Measurements from ENCODE around the gene PTPN4.
A peak's percentile ranks its signal among the peaks of the same experiment; 100 is the strongest.
"Not testable (repeated sequence)": the region's sequence is repeated elsewhere in the genome, so short reads cannot be mapped to it uniquely, and the experiment has no call there.

The PTPN4 gene

DNA sequence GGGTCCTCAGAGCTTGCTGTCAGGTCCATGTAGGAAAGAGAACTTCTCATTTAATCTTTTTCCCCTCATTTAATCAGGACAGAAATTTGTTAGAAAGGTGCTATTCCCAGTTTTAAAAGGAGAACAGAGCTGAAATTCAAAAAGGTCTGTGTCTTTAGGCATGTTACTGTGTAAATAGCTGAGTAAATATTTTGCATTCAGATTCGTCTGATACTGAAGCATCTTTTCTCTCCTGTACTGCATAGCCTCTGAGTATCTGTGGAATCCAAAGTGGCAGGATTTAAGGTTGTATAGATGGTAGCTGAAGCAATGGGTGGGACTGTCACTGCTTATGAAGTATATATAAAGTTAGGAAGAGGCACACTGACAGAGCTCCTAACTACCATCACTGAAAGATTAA lies 9.0 kb downstream of the PTPN4 start:
- DNase-seq, result no peak

DNA sequence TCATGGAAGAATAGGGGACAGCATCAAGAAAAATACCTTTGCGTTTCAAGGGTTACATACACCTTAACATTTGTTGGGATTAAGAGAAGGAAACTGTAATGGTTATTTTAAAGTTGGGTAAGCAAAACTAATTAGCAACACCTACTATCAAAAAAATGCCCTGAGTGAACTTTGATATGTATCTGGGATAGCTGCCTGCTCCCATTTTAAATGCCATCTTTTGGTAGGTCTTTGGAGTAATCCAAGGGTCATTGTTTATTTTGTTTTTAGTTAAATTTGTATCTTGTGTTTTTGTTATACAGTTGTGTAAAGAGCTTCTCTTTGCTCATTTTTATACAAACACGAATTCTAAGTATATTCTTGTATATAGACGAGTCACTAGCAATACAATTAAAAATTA lies 9.9 kb downstream of the PTPN4 start:
- DNase-seq, result no peak

DNA sequence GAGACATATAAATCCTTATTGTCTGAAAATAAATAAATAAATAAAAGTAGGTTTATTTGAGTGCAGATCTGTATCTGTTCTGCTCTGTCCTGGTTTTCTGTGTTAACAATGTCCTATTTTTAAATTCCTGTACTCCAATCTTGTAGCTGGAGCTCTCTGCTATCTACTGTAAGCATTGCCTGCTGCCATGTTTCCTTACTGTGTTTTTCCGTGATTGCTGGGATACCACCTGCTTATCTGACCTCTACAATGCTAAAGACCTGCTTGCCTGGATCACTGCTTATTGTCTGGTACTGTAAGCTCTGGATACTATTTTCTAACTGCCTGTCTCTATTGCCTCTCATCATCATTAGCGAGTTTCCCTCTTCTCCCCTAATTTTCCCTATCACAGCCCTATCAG lies 11.6 kb downstream of the PTPN4 start:
- DNase-seq, result no peak

DNA sequence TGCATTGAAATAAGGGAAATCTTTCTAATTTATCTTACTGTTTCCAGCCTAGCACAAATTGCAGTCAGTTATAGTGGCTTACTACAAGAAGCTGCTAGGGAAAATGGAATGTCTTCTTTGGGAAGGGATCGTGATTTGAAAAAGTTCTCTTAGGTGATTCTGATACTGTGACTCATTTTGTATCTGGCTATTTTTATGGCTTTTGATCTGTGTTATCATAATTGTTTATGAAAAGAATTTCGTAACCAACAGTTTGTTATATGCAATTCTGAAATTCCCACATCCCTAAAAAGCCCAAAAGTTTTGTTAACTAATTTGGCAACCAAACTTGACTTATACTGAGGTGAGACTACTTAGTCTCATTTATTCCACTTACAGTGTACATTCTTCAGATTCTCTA lies 12.4 kb downstream of the PTPN4 start:
- no peak for DNase-seq

DNA sequence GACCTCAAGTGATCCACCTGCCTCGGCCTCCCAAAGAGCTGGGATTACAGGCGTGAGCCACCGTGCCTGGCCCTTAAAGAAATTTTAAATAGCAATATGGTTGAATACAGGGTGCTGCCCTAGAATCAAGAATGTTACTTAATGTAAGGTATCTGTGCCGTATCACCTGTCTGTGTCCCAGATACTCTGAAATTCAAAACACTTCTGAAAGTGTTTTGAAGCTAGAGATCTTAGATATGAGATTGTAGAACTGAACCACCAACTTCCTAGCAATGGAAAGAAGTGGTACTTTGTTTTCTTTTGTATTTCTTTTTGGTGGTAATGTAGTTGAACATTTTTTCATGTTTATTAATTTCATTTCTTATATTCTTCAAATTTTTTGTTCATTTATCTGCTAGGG lies 13.0 kb downstream of the PTPN4 start:
- DNase-seq, result no peak

DNA sequence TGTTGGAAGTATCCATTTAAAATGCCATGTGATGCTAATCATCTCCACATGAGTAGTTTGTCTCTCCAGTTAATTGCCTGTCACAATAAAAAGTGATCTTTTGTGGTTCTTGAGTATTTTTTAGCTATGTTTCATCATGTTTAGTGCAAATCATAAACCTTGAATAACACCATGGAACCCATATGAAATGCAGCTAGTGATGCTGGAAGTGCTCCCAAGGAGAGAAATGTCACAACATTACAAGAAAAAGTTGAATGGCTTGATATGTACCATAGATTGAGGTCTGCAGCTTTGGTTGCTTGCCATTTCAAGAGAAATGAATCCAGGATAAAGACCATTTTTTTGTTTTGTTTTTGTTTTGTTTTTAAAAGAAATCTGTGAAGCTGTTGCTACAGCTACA lies 14.3 kb downstream of the PTPN4 start:
- no peak for DNase-seq

DNA sequence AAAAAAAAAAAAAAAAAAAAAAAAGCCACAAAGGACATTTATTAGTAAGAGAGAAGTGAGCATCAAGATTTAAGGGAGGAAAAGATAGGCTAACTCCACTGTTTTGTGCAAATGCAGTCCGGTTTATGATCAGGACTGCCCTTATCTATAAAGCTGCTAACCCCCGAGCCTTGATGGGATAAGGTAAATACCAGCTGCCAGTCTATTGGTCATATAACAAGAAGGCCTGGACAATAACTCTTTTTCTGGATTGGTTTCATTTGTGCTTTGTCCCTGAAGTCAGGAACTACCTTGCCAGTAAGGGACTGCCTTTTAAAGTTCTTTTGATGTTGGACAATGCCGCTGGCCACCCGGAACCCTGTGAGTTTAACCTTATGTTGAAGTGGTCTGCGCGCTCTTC lies 15.4 kb downstream of the PTPN4 start:
- no peak for DNase-seq

DNA sequence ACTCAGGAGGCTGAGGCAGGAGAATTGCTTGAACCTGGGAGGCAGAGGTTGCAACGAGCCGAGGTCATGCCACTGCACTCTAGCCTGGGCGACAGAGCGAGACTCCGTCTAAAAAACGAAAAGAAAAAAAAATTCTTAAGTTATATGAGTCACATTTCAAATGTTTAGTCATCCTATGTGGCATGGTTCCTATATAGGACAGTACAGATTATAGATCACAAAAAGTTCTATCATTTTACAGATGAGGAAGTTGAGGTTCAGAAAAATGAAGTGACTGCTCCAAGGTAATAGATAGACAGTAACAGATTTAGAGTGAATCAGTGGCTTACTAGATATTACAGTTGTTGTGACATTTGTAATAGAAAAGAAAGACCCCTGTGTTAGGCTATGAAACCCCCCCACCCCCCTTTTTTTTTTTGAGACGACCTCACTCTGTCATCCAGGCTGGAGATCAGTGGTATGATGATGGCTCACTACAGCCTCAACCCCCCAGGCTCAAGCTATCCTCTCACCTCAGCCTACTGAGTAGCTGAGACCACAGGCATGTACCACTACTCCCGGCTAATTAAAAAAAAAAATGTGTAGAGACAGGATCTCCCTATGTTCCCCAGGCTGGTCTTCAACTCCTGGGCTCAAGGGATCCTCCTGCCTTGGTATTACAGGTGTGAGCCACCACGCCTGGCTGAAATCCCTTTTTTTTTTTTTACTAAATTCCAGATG lies 22.7 kb downstream of the PTPN4 start:
- peak; percentile 58 for DNase-seq

DNA sequence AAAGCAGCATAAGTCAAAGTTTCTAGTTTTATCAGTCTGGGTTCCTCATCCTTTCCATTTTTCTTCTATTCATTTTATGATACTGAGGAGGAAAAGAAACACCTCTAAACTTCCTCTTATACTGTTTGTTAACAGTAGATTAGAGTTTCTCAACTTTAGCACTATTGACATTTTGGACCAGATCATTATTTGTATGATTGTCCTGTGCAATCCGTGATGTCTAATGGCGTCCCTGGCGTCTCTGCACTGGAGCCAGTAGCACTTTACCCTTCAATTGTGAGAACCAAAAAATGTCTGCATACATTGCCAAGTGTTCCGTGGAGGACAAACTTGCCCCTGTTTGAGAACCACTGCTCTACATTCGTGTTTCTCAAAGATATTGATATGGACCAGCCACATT lies 25.2 kb downstream of the PTPN4 start:
- DNase-seq, result no peak

DNA sequence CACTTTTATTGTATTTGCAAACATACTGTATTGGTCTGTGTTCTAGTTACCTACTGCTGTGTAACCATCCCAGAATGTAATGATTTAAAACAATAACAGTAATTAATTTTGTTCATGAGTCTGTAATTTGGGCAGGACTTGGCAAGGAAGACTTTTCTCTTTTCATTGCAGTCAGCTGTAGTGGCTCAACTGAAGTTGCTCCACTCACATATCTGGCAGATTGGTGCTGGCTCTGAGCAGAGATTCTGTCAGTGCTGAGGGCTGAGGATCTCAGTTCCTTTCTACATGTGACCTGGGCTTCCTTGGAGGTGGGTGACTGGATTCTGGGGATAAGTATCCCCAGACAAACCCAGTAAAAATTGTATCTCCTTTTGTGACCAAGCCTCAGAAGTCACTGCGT lies 26.6 kb downstream of the PTPN4 start:
- no peak for DNase-seq

DNA sequence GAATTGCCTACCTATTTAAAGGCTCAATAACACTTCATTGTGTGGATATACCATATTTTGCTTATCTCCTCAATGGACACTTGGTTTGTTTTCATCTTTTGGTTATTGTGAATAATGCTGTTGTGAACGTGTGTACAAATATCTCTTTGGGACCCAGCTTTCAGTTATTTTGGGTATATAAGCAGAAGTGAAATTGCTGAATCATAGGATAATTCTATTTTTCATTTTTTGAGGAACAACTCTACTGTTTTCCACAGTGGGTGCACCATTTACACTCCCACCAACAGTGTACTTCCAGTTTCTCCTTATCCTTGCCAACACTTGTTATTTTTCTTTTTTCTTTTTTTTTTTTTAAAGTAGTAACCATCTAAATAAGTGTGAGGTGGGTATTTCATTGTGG lies 29.0 kb downstream of the PTPN4 start:
- no peak for DNase-seq

DNA sequence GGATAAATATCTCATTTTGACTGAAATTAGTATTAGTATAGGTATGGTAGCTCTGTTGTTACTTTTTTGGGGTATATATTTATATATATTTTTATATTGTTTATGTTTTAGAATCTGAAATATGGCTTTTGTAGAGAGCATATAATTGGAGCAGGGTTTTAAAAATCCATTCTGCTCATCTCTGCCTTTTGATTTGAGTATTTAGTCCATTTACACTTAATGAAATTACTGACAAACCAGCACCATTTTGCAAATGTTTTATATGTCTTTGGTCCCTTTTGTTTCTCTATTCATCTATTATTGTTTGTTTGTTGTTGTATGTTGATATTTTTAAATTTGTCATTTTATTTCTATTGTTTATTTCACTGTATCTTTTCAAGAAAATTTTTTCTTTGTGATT lies 30.7 kb downstream of the PTPN4 start:
- no peak for DNase-seq

DNA sequence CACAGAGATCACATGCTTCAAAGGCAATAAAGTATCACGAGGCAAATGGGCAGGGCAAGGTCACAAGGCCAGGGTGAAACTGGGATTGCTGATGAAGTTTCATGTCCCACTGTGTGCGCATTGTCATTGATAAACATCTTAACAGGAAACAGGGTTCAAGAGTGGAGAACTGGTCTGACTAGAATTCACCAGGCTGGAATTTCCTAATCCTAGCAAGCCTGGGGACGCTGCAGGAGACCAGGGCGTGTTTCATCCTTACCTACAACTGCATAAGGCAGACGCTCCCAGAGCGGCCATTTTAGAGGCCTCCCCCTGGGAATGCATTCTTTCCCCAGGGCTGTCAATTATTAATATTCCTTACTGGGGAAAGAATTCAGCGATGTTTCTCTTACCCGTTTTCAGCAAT lies 33.2 kb downstream of the PTPN4 start:
- DNase-seq, result no peak

DNA sequence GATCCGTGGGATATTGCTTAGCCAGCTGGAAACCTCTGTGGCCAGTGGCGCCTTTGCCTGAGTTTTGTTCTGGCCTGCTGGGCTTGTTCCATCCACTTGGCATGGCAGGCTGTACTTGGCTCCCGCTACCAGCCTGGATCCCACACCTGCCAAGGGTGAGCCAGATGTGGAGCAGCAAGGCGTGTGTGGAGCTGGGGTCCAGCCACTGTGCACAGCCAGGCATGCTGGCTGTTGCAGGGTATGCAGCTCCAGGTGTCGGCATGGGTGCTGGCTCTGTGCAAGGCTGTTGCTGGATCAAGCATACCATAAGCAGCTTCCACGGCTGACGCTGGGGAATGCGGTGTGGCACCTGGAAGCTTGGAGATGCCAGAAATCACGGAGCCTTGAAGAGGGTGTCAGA lies 34.5 kb downstream of the PTPN4 start:
- no peak for DNase-seq

DNA sequence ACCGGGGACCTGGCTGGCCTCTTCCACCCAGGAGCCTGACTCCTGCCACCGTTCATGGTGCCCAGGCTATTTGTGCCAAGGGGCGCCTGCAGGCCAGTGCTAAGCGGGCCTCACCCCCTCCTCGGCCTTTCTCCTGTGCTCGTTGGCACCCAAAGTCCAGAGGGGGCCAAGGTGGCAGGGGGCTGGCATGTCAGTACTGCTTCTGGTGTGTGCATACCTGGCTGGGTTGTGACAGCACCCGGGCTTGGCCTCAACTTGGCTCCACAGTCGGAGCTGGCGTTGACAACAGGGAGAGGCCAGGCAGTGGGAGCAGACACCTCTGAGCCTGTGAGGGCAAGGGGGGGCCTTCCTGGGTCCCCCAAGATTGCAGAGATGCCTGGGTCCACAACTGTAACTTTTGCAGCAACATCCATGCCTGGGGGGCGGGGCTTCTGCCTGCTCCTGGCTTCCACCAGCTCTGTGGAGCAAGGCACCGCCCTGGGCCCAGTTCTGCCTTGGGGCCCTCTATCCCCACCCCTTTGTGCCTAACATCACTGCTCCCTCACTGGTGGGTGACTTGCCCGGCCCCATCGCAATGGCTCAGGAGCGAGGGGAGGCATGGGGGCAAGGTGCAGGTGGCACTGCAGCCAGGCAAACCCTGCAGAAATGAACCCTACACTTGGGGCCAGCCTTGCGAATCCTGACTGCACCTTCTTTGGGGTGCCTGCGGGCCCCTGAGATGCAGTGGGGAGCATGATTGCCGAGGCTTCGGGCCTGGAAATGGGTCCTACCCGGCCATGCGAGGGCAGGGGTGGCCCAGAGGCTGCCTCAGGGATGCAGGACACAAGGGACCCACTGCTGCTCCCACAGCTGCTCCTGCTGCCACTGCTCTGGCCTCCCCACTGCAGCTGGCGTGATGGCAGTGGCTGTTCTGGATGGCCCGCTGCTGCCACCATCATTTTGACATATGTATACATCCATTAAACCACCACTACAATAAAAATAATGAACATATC lies 35.9 kb downstream of the PTPN4 start:
- DNase-seq, result no peak

DNA sequence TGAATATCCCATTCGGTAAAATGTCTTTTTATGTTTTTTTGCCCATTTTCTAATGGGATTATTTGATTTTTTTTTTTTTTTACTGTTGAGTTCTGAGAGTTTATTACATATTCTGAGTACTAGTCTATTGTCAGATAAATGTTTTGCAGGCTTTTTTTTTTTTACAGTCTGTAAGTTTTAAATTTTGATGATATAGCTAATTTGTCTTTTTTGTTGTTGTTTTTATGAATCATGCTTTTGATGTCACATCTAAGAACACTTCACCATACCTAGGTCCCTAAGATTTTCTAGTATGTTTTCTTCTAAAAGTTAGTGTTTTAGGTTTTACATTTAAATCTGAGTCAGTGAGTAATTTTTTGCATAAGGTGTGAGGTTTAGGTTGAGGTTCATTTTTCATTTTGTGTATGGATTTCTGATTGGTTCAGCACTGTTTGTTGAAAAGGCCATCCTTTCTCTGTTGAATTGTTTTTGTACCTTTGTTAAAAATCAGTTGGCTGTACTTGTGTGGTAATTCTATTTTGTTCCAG lies 40.7 kb downstream of the PTPN4 start:
- DNase-seq, result no peak

DNA sequence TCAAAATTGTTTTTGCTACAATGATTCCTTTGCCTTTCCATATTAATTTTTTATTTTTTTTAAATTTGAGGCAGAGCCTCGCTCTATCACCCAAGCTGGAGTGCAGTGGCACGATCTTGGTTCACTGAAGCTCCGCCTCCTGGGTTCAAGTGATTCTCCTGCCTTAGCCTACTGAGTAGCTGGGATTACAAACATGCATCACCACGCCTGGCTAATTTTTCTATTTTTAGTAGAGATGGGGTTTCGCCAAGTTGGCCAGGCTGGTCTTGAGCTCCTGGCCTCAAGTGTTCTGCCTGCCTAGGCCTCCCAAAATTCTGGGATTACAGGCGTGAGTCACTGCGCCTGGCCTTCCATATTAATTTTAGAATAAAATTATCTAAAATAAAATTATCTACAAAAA lies 41.3 kb downstream of the PTPN4 start:
- DNase-seq, result no peak

DNA sequence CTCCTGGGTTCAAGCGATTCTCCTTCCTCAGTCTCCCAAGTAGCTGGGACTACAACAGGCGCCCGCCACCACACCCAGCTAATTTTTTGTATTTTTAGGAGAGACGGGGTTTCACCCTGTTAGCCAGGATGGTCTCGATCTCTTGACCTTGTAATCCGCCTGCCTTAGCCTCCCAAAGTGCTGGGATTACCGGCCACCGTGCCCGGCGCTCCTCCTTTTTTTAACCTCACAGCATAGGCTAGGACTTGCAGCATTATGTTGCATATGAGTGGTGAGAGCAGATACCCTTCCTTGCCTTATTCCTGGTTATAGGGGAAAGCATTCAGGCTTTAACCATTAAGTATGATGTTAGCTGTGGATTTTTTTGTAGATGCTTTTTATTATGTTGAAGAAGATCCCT lies 42.3 kb downstream of the PTPN4 start:
- DNase-seq, result not testable (repeated sequence)

DNA sequence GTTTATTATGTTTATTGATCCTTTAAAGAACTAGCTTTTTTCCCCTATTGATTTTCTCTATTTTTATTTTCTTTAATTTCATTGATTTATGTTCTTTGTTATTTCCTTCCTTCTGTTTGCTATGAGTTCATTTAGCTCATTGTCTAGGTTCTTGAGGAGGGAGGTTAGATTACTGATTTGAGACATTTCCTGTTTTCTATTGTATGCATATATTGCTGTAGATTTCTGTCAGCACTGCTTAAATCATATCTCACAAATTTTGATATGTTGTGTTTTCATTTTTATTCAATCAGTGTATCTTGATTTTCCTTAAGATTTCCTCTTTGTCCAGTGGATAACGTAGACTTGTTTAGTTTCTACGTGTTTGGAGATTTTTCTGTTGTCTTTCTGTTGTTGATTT lies 43.4 kb downstream of the PTPN4 start:
- no peak for DNase-seq

DNA sequence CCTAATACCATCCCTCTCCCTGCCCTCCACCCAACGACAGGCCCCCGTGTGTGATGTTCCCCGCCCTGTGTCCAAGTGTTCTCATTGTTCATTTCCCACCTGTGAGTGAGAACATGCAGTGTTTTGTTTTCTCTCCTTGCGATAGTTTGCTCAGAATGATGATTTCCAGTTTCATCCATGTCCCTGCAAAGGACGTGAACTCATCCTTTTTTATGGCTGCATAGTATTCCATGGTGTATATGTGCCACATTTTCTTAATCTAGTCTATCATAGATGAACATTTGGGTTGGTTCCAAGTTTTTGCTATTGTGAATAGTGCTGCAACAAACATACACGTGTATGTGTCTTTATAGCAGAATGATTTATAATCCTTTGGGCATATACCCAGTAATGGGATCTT lies 44.7 kb downstream of the PTPN4 start:
- not testable (repeated sequence) for DNase-seq

DNA sequence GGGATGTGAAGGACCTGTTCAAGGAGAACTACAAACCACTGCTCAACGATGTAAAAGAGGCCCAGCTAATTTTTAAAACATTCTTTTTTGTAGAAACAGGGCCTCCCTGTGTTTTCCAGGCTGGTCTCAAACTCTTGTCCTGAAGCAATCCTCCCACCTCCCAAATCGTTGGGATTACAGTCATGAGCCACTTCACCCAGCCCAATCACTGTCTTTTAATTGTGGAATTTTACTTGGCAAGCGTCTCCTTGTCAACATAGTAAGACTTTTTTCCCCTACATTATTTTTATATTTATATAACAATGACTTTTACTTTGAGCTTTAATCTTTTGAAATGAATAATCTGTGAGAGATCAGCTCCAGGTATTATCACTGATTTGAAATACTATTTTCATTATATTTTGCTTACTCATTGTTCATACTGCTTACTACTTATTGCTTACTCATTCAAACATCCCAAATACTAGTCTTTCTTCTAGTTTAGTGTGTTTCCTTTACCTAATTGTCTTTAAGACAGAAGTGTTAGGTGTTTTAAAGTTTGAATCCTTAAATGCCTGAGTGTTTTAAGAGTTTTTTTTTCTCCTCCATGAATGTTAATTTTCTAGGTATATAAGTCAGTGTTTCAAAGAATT lies 48.9 kb downstream of the PTPN4 start:
- peak; percentile 31 for DNase-seq

DNA sequence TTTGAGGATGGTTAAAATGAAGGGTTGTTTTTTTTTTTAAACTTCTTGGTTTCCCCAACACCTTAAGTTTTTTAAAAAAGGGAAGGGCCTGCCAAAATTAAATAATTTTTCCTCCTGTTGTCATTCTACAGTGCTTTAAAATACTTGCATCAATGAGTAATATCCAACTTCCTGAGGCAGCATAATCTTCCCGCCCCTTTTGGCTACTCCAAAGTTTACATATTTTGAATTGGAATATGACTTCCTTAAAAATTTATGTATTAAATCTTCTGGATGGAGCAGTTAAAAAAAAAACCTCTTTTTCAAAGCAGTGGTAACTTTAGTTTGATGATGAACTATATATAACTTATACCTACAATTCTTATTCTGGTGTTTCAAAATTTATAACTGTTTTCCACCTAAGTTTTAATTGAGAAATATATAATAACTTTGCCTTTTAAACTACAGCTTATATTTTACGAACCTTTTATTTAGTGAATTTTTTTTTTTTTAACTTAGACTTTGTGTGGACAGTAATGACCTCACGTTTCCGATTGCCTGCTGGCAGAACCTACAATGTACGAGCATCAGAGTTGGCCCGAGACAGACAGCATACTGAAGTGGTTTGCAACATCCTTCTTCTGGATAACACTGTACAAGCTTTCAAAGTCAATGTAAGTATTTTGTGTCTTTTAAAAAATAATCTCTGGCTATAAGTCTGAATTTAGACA lies 49.8 kb downstream of the PTPN4 start:
- DNase-seq, result peak; percentile 70
